Measurements from ENCODE around the gene TMCO6. TPM values are rescaled to one million over a fixed set of nuclear protein-coding genes. Genes with fewer than 3 reads are reported as not detected.

Gene TMCO6
- total and polyA plus RNA-seq, 2 of the 4 experiments (the other 2 are of a cell fraction) = 6.6 to 10.6 TPM

DNA sequence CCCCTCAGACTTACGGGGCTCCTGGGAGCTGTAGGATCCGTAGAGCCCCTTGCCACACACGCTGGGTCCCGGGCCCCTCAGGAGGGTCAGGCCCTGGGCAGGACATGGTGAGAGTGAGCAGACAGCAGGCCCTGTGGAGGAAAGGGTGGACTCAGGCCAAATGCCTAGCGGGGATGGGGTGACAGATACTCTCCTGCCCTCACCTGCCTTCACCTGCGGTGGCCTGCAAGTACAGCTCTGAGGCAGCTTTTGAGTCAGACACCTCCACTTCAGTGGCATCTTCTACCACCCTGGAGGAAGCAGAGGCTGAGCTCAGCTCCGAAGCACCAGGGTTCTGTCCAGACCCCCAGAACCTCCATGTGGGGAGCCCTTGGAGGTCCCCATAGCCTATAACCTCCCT is 48.4 kb upstream of the TMCO6 start:
- Histone ChIP-seq H2BK20ac (ENCODE audit: low read depth, low read length) (no peak overlapping the region), H2AK5ac (ENCODE audit: low read depth, low read length) (peak overlapping the region; percentile 67; the same call in 1 of the 2 replicates), H4K8ac (ENCODE audit: low read depth in 2 of 2, low read length in 2 of 2) (no peak overlapping the region), H2BK5ac (ENCODE audit: low read depth, low read length, poor library complexity, severe bottlenecking) (no peak overlapping the region), H3K4me2 (ENCODE audit: low read depth, low read length) (no peak overlapping the region), H3K36me3 (ENCODE audit: control insufficient read depth, insufficient read depth, low read length) (no peaks in the 10 kb centered on the region), H3K27me3 (ENCODE audit: control insufficient read depth, insufficient read depth, low read length) (no peaks in the 10 kb centered on the region; the same call in 1 of the 2 replicates), H3K23ac (ENCODE audit: low read depth, low read length) (no peak overlapping the region), H2BK120ac (ENCODE audit: low read depth, low read length) (no peak overlapping the region), H2AFZ (replicated peaks; ENCODE audit: low read length, poor library complexity) (no peak overlapping the region), H4K5ac (ENCODE audit: low read depth, low read length) (no peak overlapping the region), H3K79me1 (ENCODE audit: low read depth in 1 of 2, low read length in 2 of 2) (no peaks in the 10 kb centered on the region), H3K56ac (ENCODE audit: extremely low read depth, insufficient read depth, low read length) (no peak overlapping the region), H3K4me3 (ENCODE audit: insufficient read depth, low read depth, low read length) (no peak overlapping the region), H3K18ac (ENCODE audit: low read depth, low read length) (no peak overlapping the region), H2BK15ac (ENCODE audit: low read depth, low read length) (no peak overlapping the region), H4K20me1 (ENCODE audit: insufficient read depth, low read length) (no peaks in the 10 kb centered on the region), H3K4me1 (ENCODE audit: control insufficient read depth, insufficient read depth, low read length) (peaks cover 12% of the 10 kb centered on the region), H4K91ac (ENCODE audit: insufficient read depth, low read depth, low read length) (no peak overlapping the region), H3K4ac (ENCODE audit: low read depth, low read length) (0 out of 2 replicates have a peak overlapping the region, but pooled peaks have one; percentile 50), H3K9ac (ENCODE audit: low read depth, low read length) (no peak overlapping the region), H3K9me1 (ENCODE audit: insufficient read depth, low read length) (no peaks in the 10 kb centered on the region), H3K27ac (ENCODE audit: insufficient read depth, low read length) (no peak overlapping the region), H3K9me3 (ENCODE audit: control insufficient read depth, insufficient read depth, low read length) (no peaks in the 10 kb centered on the region), H3K14ac (replicated peaks; ENCODE audit: low read depth, low read length) (no peak overlapping the region), H2AK9ac (replicated peaks; ENCODE audit: low read depth, low read length, poor library complexity) (peak overlapping the region; percentile 55)
- WGBS, 2 experiments (ENCODE audit: extremely low coverage in 2 of 2, insufficient read length in 1 of 2) = no CpG with 5 or more reads among the region's 7 CpGs
- intact Hi-C loops (cut with micrococcal nuclease) = no loop called here
- dilution Hi-C loops (cut with HindIII; ENCODE audit: low sequenced_read_pairs, unreplicated experiment) = no loop called here
- in situ Hi-C loops (cut with MboI; ENCODE audit: low sequenced_read_pairs) = no loop called here
- TF ChIP-seq, protein P1, sequence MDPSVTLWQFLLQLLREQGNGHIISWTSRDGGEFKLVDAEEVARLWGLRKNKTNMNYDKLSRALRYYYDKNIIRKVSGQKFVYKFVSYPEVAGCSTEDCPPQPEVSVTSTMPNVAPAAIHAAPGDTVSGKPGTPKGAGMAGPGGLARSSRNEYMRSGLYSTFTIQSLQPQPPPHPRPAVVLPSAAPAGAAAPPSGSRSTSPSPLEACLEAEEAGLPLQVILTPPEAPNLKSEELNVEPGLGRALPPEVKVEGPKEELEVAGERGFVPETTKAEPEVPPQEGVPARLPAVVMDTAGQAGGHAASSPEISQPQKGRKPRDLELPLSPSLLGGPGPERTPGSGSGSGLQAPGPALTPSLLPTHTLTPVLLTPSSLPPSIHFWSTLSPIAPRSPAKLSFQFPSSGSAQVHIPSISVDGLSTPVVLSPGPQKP (IDR thresholded peaks at IDR 0.05; ENCODE audit: borderline replicate concordance, low read depth, low read length) = no peak
- TF ChIP-seq SMC3 (IDR thresholded peaks at IDR 0.05; ENCODE audit: low read depth, low read length) (no peak), CHD1 (IDR thresholded peaks at IDR 0.05; ENCODE audit: low read depth, low read length) (no peak), RAD21 (IDR thresholded peaks at IDR 0.05; ENCODE audit: low read length) (no peak), NFE2L2 (IDR thresholded peaks at IDR 0.05; ENCODE audit: low read depth, low read length) (no peak), MXI1 (IDR thresholded peaks at IDR 0.05; ENCODE audit: borderline replicate concordance, low read depth, low read length) (no peak), MAZ (IDR thresholded peaks at IDR 0.05; ENCODE audit: borderline replicate concordance, low read depth, low read length) (no peak)
- TF ChIP-seq, protein P2, sequence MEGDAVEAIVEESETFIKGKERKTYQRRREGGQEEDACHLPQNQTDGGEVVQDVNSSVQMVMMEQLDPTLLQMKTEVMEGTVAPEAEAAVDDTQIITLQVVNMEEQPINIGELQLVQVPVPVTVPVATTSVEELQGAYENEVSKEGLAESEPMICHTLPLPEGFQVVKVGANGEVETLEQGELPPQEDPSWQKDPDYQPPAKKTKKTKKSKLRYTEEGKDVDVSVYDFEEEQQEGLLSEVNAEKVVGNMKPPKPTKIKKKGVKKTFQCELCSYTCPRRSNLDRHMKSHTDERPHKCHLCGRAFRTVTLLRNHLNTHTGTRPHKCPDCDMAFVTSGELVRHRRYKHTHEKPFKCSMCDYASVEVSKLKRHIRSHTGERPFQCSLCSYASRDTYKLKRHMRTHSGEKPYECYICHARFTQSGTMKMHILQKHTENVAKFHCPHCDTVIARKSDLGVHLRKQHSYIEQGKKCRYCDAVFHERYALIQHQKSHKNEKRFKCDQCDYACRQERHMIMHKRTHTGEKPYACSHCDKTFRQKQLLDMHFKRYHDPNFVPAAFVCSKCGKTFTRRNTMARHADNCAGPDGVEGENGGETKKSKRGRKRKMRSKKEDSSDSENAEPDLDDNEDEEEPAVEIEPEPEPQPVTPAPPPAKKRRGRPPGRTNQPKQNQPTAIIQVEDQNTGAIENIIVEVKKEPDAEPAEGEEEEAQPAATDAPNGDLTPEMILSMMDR (conservative IDR thresholded peaks at IDR 0.05; ENCODE audit: low read depth, low read length) = no peak
- DNase-seq (no peak), ATAC-seq (ENCODE audit: low read depth) (no peak)
- no TSS peak for BruUV-seq (replicated peaks)
- ChIA-PET POLR2A (ENCODE audit: unreplicated experiment) (no interaction called here), CTCF (interaction anchor here (1.1 kb wide), 1 partner anchor 13 kb away, joined by 4 read pairs; no protein-coding TSS in a partner anchor)

Data from IMR-90 (cell line).